Islet precursor cell (in vitro differentiated cells): ENCODE results near the gene CD46.
A peak's percentile ranks its signal among the peaks of the same experiment; 100 is the strongest.
"Not testable (repeated sequence)": the region's sequence is repeated elsewhere in the genome, so short reads cannot be mapped to it uniquely, and the experiment has no call there.

Experiments
- DNase-seq: peaks from one replicate; pipeline ENCODE4 v3.0.0-alpha.2; 2018

CD46 gene

GRCh38 chr1:207751790-207752455 lies at the start of gene CD46:
TSS of gene CD46 (plus strand) at chr1:207752054. CDS start at chr1:207752213, 159 bp downstream.
- peak; percentile 99 for DNase-seq

- no peak for DNase-seq
Observed at GRCh38 chr1:207702317-207702716, 49.5 kb upstream of the CD46 start.

GRCh38 chr1:207703712-207704111 lies 48.1 kb upstream of the CD46 start:
- DNase-seq: no peak

GRCh38 chr1:207708004-207708403 lies 43.9 kb upstream of the CD46 start:
- DNase-seq: not testable (repeated sequence)

GRCh38 chr1:207711285-207711684 lies 40.6 kb upstream of the CD46 start:
- no peak for DNase-seq

- DNase-seq: not testable (repeated sequence)
Observed at GRCh38 chr1:207712701-207713100, 39.2 kb upstream of the CD46 start.

- no peak for DNase-seq
Observed at GRCh38 chr1:207713529-207713928, 38.3 kb upstream of the CD46 start.

GRCh38 chr1:207719234-207719633 lies 32.6 kb upstream of the CD46 start:
- no peak for DNase-seq

- not testable (repeated sequence) for DNase-seq
Observed at GRCh38 chr1:207728200-207728858, 23.5 kb upstream of the CD46 start.

GRCh38 chr1:207737503-207738157 lies 14.2 kb upstream of the CD46 start:
- not testable (repeated sequence) for DNase-seq

GRCh38 chr1:207738158-207738659 lies 13.6 kb upstream of the CD46 start:
- not testable (repeated sequence) for DNase-seq

- no peak for DNase-seq
Observed at GRCh38 chr1:207740207-207740606, 11.6 kb upstream of the CD46 start.

GRCh38 chr1:207742850-207743555 lies 8.9 kb upstream of the CD46 start:
- no peak for DNase-seq

- DNase-seq: no peak
Observed at GRCh38 chr1:207744000-207744534, 7.8 kb upstream of the CD46 start.

GRCh38 chr1:207745285-207745684 lies 6.6 kb upstream of the CD46 start:
- DNase-seq: no peak

GRCh38 chr1:207745839-207746767 lies 5.8 kb upstream of the CD46 start:
- DNase-seq: peak; percentile 86

GRCh38 chr1:207747627-207748492 lies 4.0 kb upstream of the CD46 start:
- DNase-seq: no peak

GRCh38 chr1:207748737-207749528 lies 2.9 kb upstream of the CD46 start:
- DNase-seq: no peak

GRCh38 chr1:207750631-207751305 lies 1.1 kb upstream of the CD46 start:
- no peak for DNase-seq
